Prostate gland (tissue), 2 donors: ENCODE measurements around the gene SMU1. TPM values are rescaled to one million over a fixed set of nuclear protein-coding genes. Genes with fewer than 3 reads are reported as not detected.
"Not testable (repeated sequence)": the region's sequence is repeated elsewhere in the genome, so short reads cannot be mapped to it uniquely, and the experiment has no call there.

ENCODE experiments used
- DNase-seq: peaks from one replicate; pipeline ENCODE4 v3.0.0-alpha.2; 2019; ENCODE audit warnings: low spot score
- H3K27ac ChIP-seq, 2 donors: fragments of 200-600 bp; sonication (generic); 2 replicates each; pipeline ENCODE4 v1.5.1; 2017 to 2019
- H3K27me3 ChIP-seq: fragments of 200-600 bp; sonication (generic); replicated peaks from 2 replicates; pipeline ENCODE4 v1.5.1; 2019; ENCODE audit not compliant: insufficient read depth
- H3K36me3 ChIP-seq, 2 donors: fragments of 200-600 bp; sonication (generic); 1 replicate in 1 of 2; 2 replicates in 1 of 2; pipeline versions ENCODE4 v1.5.1 to v1.8.1; 2017 to 2019
- H3K4me1 ChIP-seq: fragments of 200-600 bp; sonication (generic); replicated peaks from 2 replicates; pipeline ENCODE4 v1.5.1; 2019
- H3K4me3 ChIP-seq, 2 donors: fragments of 200-600 bp; sonication (generic); 2 replicates each; pipeline ENCODE4 v1.5.1; 2017 to 2019
- H3K9me3 ChIP-seq: fragments of 200-600 bp; sonication (generic); 2 replicates; pipeline ENCODE4 v1.5.1; 2017
- CTCF ChIP-seq, 4 experiments: fragments of 200-600 bp in 2 of 4; fragments of 450-650 bp in 2 of 4; sonication (generic) in 2 of 4; IDR thresholded peaks; 1 replicate in 3 of 4; 2 replicates in 1 of 4; pipeline ENCODE4 v1.5.1; 2016 to 2019; ENCODE audit warnings: antibody characterized with exemption in 4 of 4, mild to moderate bottlenecking in 2 of 4, moderate library complexity in 2 of 4
- POLR2A ChIP-seq: fragments of 450-650 bp; IDR thresholded peaks from one replicate; pipeline ENCODE4 v1.6.1; 2016; ENCODE audit warnings: antibody characterized with exemption, mild to moderate bottlenecking
- POLR2AphosphoS5 ChIP-seq: sonication (generic); formaldehyde crosslinking; IDR thresholded peaks from one replicate; pipeline ENCODE4 v1.6.1; 2017; ENCODE audit warnings: antibody characterized with exemption
- WGBS: methylation state at CpG from one replicate; pipeline ENCODE4 v1.1.5; 2018; 5-methylcytosine and 5-hydroxymethylcytosine counted together
- intact Hi-C: fragments of 100-400 bp; cut with DNase I; formaldehyde crosslinking; loops from one replicate; pipeline ENCODE4 v1.14.2; 2022
- total RNA-seq, 2 donors: library from RNA; depleted of rRNA; stranded (reverse); fragments of >200 nt; gene quantifications; one replicate each; pipeline ENCODE4 v1.1.0, GENCODE V29; 2016

SMU1 gene
- total RNA-seq, 2 donors from 2014 or later: 18.4 to 19.1 TPM

DNA sequence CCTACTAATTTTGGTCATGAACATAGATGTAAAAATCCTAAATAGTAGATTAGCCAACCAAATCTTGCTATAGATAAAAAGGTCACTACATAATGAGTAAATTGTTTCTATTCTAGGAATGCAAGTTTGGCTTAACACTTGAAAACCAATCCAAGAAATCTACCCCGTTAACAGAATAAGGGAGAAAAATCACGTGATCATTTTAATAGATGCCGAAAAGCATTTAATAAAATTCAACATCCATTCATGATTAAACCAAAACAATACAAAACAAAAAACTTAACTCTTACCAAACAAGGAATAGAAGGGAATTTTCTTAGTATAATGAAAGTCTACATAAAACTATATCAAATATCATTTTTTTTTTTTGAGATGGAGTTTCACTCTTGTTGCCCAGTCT, 20.7 kb upstream of the SMU1 start:
- intact Hi-C loops: no loop called here
- no peaks in the 10 kb centered on the region for H3K27me3 ChIP-seq

GRCh38 chr9:33092634-33093033, 16.2 kb upstream of the SMU1 start:
- TF ChIP-seq POLR2AphosphoS5: no peak
- no peak for TF ChIP-seq CTCF (IDR thresholded peaks at IDR 0.05)
- no peak for TF ChIP-seq POLR2A
- 79% methylated on average over 5 of the region's 5 CpGs for WGBS
- no peak for DNase-seq
- Histone ChIP-seq H3K4me3 (no peak overlapping the region), H3K27me3 (no peaks in the 10 kb centered on the region), H3K4me1 (no peaks in the 10 kb centered on the region), H3K27ac (no peak overlapping the region), H3K36me3 (no peaks in the 10 kb centered on the region), H3K9me3 (no peaks in the 10 kb centered on the region)
- intact Hi-C loops: no loop called here

More for the DNA sequence above, 20.7 kb upstream of the SMU1 start:
- no peaks in the 10 kb centered on the region for H3K9me3 ChIP-seq
- TF ChIP-seq CTCF (IDR thresholded peaks at IDR 0.05) (no peak), POLR2AphosphoS5 (no peak), POLR2A (no peak)
- H3K36me3 ChIP-seq: no peaks in the 10 kb centered on the region
- WGBS: 70% methylated on average over 3 of the region's 3 CpGs
- H3K4me3 ChIP-seq: no peak overlapping the region
- H3K27ac ChIP-seq: no peak overlapping the region
- DNase-seq: no peak
- no peaks in the 10 kb centered on the region for H3K4me1 ChIP-seq

DNA sequence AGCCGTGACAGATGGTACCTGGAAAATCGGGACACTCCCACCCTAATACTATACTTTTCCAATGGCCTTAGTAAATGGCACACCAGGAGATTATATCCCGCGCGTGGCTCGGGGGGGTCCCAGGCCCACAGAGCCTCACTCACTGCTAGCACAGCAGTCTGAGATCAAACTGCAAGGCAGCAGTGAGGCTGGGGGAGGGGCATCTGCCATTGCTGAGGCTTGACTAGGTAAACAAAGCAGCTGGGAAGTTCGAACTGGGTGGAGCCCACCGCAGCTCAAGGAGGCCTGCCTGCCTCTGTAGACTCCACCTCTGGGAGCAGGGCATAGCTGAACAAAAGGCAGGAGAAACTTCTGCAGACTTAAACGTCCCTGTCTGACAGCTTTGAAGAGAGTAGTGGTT, 9.2 kb upstream of the SMU1 start:
- H3K27me3 ChIP-seq, H3K9me3 ChIP-seq, H3K4me3 ChIP-seq, intact Hi-C loops, H3K4me1 ChIP-seq, H3K27ac ChIP-seq, H3K36me3 ChIP-seq, DNase-seq: not testable (repeated sequence)
- 89% methylated on average over 9 of the region's 9 CpGs for WGBS

DNA sequence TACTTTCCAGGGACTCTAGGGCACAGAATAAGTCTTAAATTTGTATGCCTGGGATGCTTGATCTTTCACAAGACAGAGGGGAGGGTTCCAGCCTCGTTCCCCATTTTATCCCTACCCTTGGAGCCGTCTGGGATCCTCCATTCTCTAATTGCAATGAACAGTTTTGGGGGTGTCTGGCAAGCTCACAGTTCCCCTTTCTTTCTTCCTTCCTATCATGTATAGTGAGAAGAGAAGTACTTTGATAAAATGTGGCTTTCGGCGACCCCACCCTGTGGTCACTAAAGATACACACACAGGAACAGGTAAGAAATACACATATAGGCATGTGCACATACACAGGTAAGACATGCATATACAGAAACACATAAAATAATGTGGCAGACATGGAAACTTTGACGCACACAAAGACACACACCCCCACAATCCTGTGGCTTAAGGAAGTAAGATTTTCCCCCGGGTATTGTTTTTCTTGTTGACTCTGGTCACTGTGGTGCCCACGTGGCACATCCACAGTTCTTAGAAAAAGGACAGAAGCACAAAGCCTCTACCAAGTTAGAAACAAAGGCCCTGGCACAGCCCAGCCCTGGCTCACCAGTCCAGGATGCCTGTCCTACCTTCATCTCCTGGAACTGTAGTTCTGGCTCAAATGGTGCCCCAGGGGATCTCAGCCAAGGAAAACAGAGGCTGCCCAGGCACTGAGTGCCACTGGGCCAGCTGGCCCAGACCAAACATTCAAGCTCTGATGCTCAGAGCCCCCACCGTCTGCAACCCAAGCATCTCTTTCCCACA, 6.3 kb upstream of the SMU1 start:
- peak overlapping the region; percentile 30 to 73 for H3K27ac ChIP-seq
- no peaks in the 10 kb centered on the region for H3K27me3 ChIP-seq
- H3K4me3 ChIP-seq: no peak overlapping the region
- H3K36me3 ChIP-seq: no peaks in the 10 kb centered on the region
- H3K4me1 ChIP-seq: no peaks in the 10 kb centered on the region
- 63% methylated on average over 8 of the region's 8 CpGs for WGBS
- DNase-seq: no peak
- TF ChIP-seq POLR2A (no peak), CTCF (IDR thresholded peaks at IDR 0.05) (peak in 1 of 4 experiments; percentile 6)
- intact Hi-C loops: loop anchor here (1.0 to 5.0 kb wide), 2 partner anchors 85 to 144 kb away; partner anchors contain the start of gene B4GALT1
- H3K9me3 ChIP-seq: no peaks in the 10 kb centered on the region

- peak; percentile 40 for DNase-seq
- no peaks in the 10 kb centered on the region for H3K27me3 ChIP-seq
- intact Hi-C loops: loop anchor here (1.0 to 5.0 kb wide), 2 partner anchors 85 to 144 kb away; partner anchors contain the start of gene B4GALT1
- H3K4me3 ChIP-seq: no peak overlapping the region
- peak overlapping the region; percentile 30 to 73 for H3K27ac ChIP-seq
- no peak for TF ChIP-seq CTCF (IDR thresholded peaks at IDR 0.05)
- TF ChIP-seq POLR2A: no peak
- TF ChIP-seq POLR2AphosphoS5: no peak
- 29% methylated on average over 5 of the region's 5 CpGs for WGBS
- no peaks in the 10 kb centered on the region for H3K4me1 ChIP-seq
- no peaks in the 10 kb centered on the region for H3K36me3 ChIP-seq
- H3K9me3 ChIP-seq: no peaks in the 10 kb centered on the region
These were observed 5.7 kb upstream of the SMU1 start for GRCh38 chr9:33082128-33082527.
